AML-193 (cell line): ENCODE measurements around the gene NCAM2.
"Not testable (repeated sequence)": the region's sequence is repeated elsewhere in the genome, so short reads cannot be mapped to it uniquely, and the experiment has no call there.

Source experiments
- DNase-seq, 2 experiments: peaks; one replicate each; lab custom pipeline; 2025; lab: John Stamatoyannopoulos, UW

NCAM2 gene

DNA sequence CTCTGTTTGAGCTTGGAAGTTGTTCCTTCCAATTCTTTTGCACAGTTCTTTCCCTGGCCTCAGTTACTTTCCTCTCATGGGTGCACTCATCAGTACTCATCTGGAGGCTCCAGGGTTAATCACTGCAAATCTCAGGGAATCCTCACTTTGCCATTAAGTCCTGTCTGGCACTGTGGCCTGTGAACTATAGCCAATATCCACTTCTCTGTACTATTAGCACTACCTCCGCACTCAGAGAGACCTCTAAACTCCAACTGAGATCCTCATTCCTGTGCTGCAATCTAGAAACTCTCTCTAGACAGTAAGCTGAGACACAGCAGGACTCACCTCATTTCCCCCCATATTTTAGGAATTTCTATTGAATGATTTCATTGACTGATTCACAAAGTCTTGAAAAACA lies 311.3 kb downstream of the NCAM2 start:
- DNase-seq: no peak

DNA sequence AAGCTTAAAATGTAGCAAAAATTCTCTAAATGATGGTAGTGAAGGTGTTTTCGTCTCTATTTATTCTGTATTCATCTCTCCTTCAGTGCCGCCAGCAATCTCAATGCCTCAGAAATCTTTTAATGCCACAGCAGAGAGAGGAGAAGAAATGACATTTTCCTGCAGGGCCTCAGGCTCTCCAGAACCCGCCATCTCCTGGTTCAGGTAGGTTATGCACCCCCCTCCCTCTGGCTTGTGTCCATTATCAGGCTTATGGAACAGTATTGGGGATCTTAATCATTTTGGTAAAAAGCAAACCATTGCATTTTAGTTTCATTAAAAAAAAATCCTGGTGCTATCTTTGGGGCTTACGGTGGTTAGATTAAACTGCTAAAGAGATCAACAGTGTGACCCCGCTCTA lies 326.1 kb downstream of the NCAM2 start:
- DNase-seq: no peak

DNA sequence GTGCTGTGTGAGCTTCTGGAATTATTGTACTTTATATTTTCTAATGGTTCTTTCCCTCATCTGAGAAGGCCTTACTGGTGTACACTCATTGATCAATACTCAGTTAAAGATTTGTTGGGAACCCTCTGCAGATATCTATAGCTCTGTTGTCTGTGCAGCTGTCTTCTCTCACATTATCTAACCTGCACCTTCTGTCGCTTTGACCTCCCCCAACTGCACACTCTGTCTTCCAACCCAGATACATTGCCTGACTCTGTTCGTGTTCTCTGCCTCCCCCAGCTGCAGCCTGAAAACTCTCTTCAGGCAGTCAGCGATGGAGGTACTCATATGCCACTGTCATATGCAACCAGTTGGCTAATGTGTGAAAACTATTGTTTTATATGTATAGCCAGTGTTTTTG lies 334.3 kb downstream of the NCAM2 start:
- no peak for DNase-seq

DNA sequence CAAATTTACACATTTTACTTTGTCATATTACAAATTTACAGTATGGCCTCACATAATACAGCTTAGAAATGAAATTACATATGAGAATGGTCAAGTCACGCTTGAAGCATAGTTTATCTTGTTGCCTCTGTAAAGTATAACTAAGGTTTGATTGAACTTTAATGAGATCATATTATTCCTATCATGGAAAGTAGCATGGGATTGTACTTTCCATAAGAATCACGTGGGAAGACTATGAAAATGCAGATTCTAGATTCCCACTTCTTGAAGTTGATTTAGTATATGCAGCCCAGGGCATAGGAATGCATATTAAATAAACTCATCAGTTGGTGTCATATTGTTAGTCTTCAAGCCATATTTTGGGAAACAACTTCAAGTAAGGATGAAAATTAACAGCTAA lies 342.8 kb downstream of the NCAM2 start:
- DNase-seq: no peak

DNA sequence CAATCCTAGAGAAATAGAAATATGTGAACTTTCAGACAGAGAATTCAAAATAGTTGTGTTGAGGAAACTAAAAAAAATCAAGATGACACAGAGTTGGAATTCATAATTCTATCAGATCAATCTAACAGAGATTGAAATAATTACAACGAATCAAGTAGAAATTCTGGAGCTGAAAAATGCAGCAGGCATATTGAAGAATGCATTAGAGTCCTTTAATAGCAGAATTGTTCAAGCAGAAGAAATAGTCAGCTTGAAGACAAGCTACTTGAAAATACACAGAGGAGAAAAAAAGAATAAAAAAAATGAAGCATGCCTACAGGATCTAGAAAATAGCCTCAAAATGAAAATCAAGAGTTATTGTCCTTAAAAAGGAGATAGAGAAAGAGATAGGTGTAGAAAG lies 347.1 kb downstream of the NCAM2 start:
- no peak for DNase-seq

DNA sequence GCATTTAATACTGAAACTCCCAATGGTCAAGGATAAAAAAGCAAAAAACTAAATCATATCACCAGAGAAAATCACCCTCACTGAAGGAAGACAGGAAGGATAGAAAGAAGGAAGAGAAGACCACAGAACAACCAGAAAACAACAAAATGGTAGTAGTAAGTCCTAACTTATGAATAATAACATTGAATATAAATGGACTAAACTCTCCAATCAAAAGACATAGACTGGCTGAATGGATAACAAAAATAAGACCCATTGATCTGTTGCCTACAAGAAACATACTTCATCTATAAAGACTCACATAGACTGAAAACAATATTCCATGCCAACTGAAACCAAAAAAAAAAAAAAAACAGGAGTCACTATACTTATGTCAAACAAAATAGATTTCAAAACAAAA lies 347.7 kb downstream of the NCAM2 start:
- DNase-seq: no peak

DNA sequence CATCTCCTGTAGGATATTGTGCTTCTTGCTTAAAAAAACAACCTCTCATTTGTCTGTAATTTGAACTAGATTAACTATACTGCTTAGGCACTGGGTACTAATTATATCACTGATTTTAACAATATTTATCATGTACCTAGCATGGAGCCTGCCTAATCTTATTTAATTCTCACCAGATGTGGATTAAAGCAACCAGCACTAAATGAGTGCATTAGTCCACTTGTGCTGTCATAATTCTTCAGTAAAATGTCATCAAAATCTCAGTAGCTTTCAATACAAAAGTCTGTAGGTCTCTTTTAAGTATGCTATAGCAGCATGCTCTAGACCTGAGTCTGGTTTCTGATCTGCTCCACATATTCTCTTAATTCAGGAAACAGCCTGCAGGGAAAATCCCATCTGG lies 368.1 kb downstream of the NCAM2 start:
- DNase-seq: no peak

DNA sequence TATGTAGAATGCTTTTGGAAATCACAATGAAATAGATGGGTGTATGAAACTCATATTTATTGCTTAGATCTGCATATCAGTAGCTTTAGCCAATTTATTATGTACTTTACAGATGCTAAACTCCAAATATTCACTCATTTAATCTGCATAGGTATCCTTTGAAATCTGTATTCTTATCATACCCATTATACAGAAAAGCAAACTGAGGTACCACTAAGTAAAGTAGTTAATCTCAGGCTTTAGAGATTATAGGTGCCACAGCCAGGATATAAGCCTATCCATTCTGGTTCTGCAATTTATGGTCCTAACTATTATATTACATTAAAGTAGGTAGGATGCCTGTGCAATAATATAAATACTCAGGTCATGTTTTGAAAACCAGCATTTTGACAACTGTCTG lies 369.4 kb downstream of the NCAM2 start:
- DNase-seq: no peak

DNA sequence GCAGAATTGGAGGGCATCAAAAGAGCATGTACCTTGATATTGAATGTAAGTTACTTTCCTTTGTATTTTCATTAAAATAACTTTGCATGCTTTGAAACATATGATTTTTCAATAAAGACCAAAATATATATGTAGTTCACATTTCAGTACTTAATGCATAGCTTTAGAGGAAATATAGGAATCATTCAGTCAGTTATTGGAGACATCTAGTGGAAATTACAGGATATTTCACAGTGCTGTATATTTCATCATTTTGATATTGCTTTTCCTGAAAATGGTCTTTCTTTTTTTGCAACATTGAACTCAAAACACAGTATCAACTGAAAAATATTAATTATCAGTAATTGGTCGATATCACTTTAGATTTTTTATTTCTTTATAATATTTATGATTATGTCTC lies 375.8 kb downstream of the NCAM2 start:
- peak; percentile 1 to 2 for DNase-seq

DNA sequence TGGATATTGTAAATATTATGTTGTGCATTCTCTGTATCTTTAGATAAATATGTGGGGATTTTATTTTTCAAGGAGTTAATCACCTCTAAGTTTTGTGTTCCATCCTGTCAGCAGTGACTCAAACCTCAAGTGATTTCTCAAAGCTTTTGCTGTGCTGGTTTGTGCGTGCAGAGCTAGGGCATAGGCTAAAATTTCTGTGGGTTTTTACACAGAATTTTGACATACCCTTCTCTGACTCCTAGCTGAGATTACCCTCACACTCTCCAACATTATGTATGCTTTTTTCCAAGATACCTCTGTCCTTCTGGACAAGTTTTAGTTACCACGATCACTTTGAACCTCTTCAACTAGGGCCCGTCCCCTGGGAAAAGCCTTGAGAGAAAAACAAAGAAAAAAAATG lies 384.9 kb downstream of the NCAM2 start:
- DNase-seq: no peak

DNA sequence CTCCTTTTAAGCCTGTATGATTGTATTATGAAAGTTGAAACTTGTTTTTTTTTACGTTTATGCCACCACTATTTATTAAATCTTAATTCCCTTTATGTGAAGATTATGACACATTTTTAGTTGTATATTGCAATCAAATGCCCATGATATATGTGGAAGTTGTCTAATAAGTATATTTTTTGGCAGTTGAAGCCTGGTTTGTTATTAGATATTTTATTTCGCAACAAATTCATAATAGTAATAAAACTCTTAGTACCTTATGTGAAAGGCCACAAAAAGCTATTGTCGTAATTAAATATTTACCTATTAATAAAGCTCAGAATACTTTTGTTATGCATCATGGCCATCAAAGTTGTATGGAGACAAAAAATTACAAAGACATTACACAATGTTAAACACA lies 386.8 kb downstream of the NCAM2 start:
- DNase-seq: no peak

DNA sequence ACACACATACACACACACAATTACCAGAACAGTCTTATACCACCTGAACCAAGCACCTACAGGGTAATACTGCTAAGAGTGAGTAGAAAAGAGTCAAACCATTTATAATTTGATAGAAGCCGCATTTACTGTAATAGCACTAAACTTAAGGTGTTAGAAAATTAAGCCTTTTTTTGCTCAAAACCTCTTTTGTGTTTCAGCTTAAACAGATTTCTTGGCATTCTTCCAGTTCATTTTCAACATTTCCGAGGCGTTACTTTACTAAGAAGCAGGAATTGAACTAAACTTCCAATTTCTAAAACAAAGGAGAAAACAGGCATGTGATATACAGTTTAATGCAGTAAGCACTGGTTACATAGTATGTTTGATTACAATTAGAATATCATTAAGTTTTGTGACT lies 387.2 kb downstream of the NCAM2 start:
- no peak for DNase-seq

DNA sequence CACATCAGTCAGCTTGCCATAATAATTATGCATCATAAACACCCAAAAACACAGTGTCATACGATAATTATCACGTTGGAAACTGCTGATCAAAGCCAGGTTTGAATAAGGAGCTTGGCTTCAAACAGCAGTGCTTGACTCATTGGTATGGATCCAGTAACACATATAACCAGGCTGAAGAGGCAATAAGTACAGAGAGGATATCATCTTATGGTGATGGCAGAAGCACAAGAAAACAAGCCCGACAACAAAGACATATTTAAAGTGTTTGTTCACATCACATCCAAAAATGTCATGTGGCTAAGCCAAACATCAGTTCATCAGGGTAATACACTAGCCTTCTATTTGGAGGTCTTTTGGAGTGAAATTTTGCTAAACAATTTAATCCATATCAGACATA lies 389.7 kb downstream of the NCAM2 start:
- DNase-seq: no peak

DNA sequence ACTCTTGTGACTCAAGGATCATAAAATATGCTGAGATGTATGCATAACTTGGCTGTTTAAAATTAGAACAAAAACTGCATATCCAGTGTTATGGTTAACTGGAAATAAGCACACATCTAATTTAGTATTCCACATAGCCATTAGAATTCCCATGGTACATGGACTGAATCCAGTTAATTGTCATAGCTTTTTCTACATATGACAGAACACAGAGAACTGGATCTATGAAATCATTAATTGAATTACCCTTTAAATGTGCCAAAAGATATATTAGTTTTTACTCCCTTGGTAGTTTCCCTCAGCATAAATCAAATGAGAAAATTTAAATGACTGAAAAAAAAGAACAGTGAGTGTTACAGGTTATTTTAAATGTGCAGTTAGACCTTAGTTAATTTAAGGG lies 395.9 kb downstream of the NCAM2 start:
- no peak for DNase-seq

DNA sequence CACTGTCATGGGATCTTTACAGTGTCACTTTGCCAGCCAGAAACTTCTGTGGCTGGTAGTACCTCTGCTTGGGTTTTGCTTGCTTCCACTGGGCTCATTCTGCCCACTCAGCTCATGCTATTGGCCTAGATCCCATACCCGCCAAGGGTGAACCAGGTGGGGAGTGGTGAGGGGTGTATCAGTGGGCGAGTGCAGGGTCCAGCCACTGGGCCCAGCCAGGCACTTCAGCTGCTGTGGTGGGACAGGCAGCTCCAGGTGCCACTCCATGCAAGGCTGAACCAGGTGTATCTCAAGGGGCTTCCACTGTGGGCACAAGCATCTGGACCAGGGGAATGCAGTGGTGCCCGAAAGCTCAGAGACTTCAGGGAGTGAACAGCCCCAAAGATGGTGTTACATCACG lies 398.2 kb downstream of the NCAM2 start:
- DNase-seq: no peak

DNA sequence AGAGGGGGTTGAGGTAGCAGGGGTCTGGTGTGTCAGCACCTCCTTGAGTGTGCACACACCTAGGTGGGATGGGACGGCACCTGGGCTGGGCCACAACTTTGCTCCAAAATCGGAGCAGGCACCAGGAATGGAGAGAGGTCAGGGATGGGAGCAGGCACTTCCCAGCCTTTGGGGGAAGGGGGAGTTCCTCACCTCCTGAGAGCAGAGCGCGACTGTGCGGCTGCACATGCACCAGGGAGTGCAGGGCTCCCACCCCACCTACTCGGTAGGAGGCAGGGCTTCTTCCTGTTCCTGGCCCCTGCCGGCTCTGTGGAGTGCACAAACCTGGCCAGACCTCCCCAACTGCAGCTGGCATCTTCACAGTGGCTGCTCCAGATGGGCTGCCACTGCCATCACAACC lies 399.3 kb downstream of the NCAM2 start:
- no peak for DNase-seq

DNA sequence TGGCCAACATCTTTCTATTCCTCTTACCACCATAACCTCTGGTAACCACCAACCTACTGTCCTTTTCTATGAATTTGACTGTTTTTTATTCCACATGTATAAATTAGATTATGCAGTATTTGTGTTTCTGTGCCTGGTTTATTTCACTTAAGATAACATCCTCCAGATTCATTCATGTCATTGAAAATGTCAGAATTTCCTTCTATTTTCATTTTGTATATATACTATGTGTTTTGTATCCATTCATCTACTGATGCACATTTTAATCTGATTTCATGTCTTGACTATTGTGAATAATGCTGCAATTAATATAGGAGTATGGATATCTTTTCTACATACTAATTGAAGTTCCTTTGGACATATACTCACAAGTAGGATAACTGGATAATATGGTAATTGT lies 403.2 kb downstream of the NCAM2 start:
- no peak for DNase-seq

DNA sequence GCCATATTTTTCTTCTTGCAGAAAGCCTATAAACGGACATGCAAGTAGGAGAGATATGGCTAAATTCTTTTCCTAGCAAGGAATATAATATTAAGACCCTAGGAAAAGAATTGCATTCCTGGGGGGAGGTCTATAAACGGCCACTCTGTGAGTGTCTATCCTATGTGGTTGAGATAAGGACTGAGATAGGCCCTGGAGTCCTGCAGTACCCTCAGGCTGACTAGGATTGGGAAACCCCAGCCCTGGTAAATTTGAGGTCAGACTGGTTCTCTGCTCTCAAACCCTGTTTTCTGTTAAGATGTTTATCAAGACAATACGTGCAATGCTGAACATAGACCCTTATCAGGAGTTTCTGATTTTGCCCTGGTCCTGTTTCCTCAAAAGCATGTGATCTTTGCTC lies 404.0 kb downstream of the NCAM2 start:
- DNase-seq: not testable (repeated sequence)

DNA sequence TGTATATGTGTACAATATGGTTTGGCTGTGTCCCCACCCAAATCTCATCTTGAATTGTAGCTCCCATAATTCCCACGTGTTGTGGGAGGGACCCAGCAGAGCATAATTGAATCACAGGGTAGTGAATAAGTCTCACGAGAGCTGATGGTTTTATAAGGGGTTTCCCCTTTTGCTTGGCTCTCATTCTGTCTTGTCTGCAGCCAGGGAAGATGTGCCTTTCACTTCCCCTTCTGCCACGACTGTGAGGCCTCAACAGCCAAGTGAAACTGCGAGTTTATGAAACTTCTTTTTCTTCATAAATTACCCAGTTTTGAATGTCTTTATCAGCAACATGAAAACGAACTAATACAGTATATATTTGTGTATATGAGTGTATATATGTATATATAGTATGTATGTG lies 406.1 kb downstream of the NCAM2 start:
- not testable (repeated sequence) for DNase-seq

DNA sequence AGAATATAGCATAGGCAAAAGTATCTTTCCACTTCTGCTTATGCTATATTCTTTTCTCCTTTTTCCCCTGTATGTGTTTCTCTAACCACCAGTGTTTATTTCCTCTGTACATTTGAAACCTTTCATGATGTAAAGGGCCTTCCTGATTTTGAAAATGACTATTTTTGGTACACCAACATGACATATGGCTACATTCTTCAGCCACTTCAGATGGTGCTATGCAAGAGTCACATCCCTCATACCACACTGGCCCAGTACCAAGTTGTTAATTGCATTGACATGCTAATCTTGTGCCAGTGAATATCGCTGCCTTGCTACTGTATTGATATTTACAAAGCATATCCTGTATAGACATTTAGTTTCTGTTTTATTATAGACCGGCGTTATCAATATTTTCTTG lies 408.7 kb downstream of the NCAM2 start:
- DNase-seq: no peak

DNA sequence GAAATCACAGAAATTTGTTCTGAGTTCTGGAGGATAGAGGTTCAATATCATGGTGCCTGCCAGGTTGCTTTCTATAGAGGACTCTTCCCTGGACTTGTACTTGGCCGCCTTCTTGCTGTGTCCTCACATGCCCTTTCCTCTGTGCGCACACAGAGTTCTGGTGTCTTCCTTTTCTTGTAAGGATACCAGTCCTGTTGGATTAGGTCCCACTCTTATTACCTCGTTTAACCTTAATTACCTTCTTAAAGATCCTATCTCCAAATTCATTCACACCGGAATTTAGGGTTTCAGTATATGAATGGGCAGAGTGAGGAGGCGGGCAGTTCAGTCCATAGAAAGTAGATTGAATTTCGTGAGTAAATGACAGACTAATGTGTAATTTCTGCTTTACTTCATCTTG lies 413.9 kb downstream of the NCAM2 start:
- no peak for DNase-seq

DNA sequence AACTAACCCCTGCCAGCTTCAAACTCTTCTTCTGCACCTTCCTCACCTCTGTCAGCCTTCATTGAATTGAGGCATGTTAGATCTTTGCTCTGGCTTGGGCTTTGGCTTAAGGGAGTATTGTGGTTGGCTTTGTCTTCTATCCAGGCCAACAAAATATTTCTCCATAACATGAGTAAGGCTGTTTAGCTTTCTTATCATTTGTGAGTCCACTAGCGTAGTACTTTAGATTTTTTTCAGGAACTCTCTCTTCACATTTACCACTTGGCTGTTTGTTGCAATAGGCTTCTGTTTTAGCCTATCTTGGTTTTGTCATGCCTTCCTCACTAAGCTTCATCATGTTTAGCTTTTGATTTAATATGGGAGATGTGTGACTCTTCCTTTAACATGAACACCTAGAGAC lies 417.5 kb downstream of the NCAM2 start:
- DNase-seq: no peak

DNA sequence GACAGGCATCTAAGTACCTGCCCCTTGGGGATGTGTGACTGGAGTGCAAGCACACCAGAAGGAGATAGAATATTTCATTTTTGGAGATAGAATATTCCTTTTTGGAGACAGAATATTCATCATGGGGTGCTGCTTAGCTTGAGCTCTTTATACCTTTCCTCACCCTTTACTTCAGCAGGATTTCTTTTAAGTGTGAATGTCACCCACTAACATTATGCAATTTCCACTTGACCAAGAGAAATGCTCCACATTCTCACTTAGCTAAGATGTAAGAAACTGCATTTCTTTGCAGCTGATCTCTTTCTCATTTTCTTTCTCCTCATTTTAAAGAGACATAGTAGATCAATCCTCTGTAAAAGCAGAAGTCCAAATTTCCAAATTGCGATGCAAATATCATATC lies 436.7 kb downstream of the NCAM2 start:
- DNase-seq: no peak

DNA sequence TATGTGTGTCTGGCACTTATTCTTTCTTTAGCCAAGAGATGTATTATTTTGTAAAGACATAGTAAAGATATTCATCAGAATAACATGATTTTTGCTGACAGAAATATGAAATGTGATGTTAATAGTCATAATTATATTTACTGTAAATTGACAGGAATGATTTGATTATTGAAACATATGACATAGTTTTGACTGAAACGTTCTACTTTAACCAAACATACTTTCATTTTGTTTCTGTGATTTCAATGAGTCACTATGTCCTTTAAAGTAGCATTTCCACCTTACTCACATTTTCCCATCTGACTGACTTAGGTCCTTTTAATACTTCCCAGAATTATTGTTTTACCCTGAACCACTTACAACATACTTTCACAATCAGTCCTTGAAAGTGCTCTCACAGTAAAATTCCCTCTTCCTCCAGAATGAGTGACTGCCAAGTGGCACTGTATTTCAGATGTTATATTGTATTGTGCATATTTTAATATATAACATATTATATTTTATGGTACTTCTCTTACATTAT lies 437.9 kb downstream of the NCAM2 start:
- DNase-seq: no peak

DNA sequence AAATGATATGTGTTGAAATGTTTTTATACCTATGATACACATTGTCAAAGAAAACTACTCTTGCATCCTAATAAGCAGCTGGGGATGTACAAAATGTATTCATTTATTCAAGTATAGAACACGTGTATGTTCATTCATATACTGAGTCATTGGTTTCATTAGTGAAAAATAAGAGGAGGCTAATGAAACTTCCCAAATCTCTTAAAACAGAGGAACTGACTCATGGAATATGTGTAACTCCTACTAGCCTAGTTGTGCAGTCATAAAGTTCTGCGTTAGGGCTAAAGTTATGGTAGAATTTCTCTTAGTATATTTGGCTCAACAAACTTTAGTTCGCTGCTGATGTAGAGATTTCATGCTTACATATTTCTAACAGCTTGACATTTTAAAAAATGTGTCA lies 441.6 kb downstream of the NCAM2 start:
- DNase-seq: no peak
